K562 (cell line): ENCODE measurements around the gene RBM20. TPM values are rescaled to one million over a fixed set of nuclear protein-coding genes. Genes with fewer than 3 reads are reported as not detected.

Experiments used
- BMI1 ChIP-seq: fragments of 150-350 bp; IDR thresholded peaks from 2 replicates; pipeline ENCODE4 v1.6.1; 2014; ENCODE audit warnings: low read length
- BRD9 ChIP-seq: fragments of 450-650 bp; IDR thresholded peaks from 2 replicates; pipeline ENCODE4 v1.6.1; 2018; ENCODE audit warnings: low read depth; ENCODE audit not compliant: partially characterized antibody
- CBFA2T3 ChIP-seq: fragments of 450-650 bp; IDR thresholded peaks from 2 replicates; pipeline ENCODE4 v1.6.1; 2017
- CHD4 ChIP-seq: fragments of 200-600 bp; sonication (generic); IDR thresholded peaks from 3 replicates; pipeline ENCODE4 v1.6.1; 2012; ENCODE audit warnings: low read depth, mild to moderate bottlenecking, mixed read lengths, low read length, inconsistent platforms; ENCODE audit not compliant: insufficient read depth, insufficient replicate concordance, poor library complexity, severe bottlenecking
- DPF2 ChIP-seq: fragments of 450-650 bp; IDR thresholded peaks from 2 replicates; pipeline ENCODE4 v1.6.1; 2016
- ELK3 ChIP-seq: fragments of 450-650 bp; formaldehyde crosslinking; IDR thresholded peaks from 2 replicates; pipeline ENCODE4 v1.4.0; 2020; ENCODE audit warnings: mild to moderate bottlenecking
- FOSL1 ChIP-seq: fragments of 200-800 bp; sonication (Bioruptor generic); conservative IDR thresholded peaks from 2 replicates; pipeline ENCODE4 v1.6.1; 2016; ENCODE audit warnings: missing genetic modification characterization, missing compliant biosample characterization
- GATAD2B ChIP-seq: fragments of 450-650 bp; IDR thresholded peaks from 2 replicates; pipeline ENCODE4 v1.6.1; 2017; ENCODE audit warnings: mild to moderate bottlenecking, borderline replicate concordance
- HCFC1 ChIP-seq: IDR thresholded peaks from 2 replicates; pipeline ENCODE4 v1.6.1; 2012; ENCODE audit warnings: low read depth, low read length, improper control_type of control experiment
- ILF3 ChIP-seq: fragments of 450-650 bp; IDR thresholded peaks from 2 replicates; pipeline ENCODE4 v1.6.1; 2018; ENCODE audit warnings: antibody characterized with exemption, mild to moderate bottlenecking, moderate library complexity, borderline replicate concordance
- IRF9 ChIP-seq: fragments of 450-650 bp; IDR thresholded peaks from 2 replicates; pipeline ENCODE4 v1.6.1; 2016; ENCODE audit warnings: missing biosample characterization, missing genetic modification characterization
- LCOR ChIP-seq: sonication (generic); formaldehyde crosslinking; IDR thresholded peaks from 2 replicates; pipeline ENCODE4 v1.8.0; 2022; ENCODE audit warnings: mild to moderate bottlenecking, missing genetic modification reagents
- MTA3 ChIP-seq: fragments of 450-650 bp; formaldehyde crosslinking; IDR thresholded peaks from 2 replicates; pipeline ENCODE4 v1.6.1; 2017; ENCODE audit warnings: mild to moderate bottlenecking, borderline replicate concordance
- NFATC3 ChIP-seq: fragments of 450-650 bp; IDR thresholded peaks from 2 replicates; pipeline ENCODE4 v1.6.1; 2017; ENCODE audit warnings: mild to moderate bottlenecking
- RBM15 ChIP-seq: fragments of 200-400 bp; formaldehyde crosslinking; IDR thresholded peaks from 2 replicates; pipeline ENCODE4 v1.6.1; 2018; ENCODE audit warnings: mild to moderate bottlenecking, low read length, moderate library complexity; ENCODE audit not compliant: insufficient read depth
- RCOR1 ChIP-seq, 2 experiments: IDR thresholded peaks; 2 replicates each; pipeline ENCODE4 v1.6.1; 2012; ENCODE audit warnings: low read depth in 2 of 2, low read length in 2 of 2, borderline replicate concordance in 1 of 2, improper control_type of control experiment in 1 of 2
- SIRT6 ChIP-seq: IDR thresholded peaks from one replicate; pipeline ENCODE4 v1.6.1; 2012; ENCODE audit warnings: low read depth, mild to moderate bottlenecking, control low read depth, inconsistent platforms, low read length, moderate library complexity
- SNRNP70 ChIP-seq: fragments of 200-400 bp; formaldehyde crosslinking; optimal IDR thresholded peaks from 2 replicates; pipeline ENCODE3; 2017; ENCODE audit warnings: low read depth, low read length
- SP2 ChIP-seq: IDR thresholded peaks from 2 replicates; pipeline ENCODE4 v1.6.1; 2011; ENCODE audit warnings: mild to moderate bottlenecking, low read depth, low read length, moderate library complexity; ENCODE audit not compliant: poor library complexity, severe bottlenecking; ENCODE audit errors: extremely low read depth
- TAF7 ChIP-seq: fragments of 450-650 bp; IDR thresholded peaks from 2 replicates; pipeline ENCODE4 v1.6.1; 2016; ENCODE audit warnings: missing genetic modification characterization, missing compliant biosample characterization
- TFAP4 ChIP-seq: sonication (generic); formaldehyde crosslinking; IDR thresholded peaks from 2 replicates; pipeline ENCODE4 v1.8.0; 2022; ENCODE audit warnings: missing genetic modification reagents, mild to moderate bottlenecking, moderate library complexity, borderline replicate concordance
- ZFP30 ChIP-seq: fragments of 250-450 bp; sonication (Bioruptor Pico); IDR thresholded peaks from 2 replicates; pipeline ENCODE4 v1.8.0; 2022; ENCODE audit warnings: moderate library complexity, mild to moderate bottlenecking, inconsistent platforms, borderline replicate concordance
- ZFP91 ChIP-seq: sonication (generic); formaldehyde crosslinking; IDR thresholded peaks from 2 replicates; pipeline ENCODE4 v1.8.0; 2022; ENCODE audit warnings: mild to moderate bottlenecking, missing genetic modification reagents
- ZNF436 ChIP-seq: fragments of 250-450, 450-650 bp; sonication (Bioruptor Pico); formaldehyde crosslinking; IDR thresholded peaks from 2 replicates; pipeline ENCODE4 v1.7.0; 2020; ENCODE audit warnings: mild to moderate bottlenecking
- ZNF444 ChIP-seq: fragments of 250-450 bp; sonication (Bioruptor Pico); IDR thresholded peaks from 2 replicates; pipeline ENCODE4 v1.4.0; 2020; ENCODE audit warnings: mild to moderate bottlenecking, moderate library complexity
- ZNF668 ChIP-seq: fragments of 250-450 bp; sonication (Bioruptor Pico); IDR thresholded peaks from 2 replicates; pipeline ENCODE4 v1.8.0; 2022; ENCODE audit warnings: mild to moderate bottlenecking, inconsistent platforms
- polyA plus RNA-seq, 8 experiments: library from polyadenylated mRNA; depleted of rRNA in 4 of 8; stranded (reverse) in 5 of 8; unstranded in 3 of 8; fragments of >200 nt; fragmentation: Nextera tagmentation in 2 of 8; fragmentation: Illumina TruSeq in 1 of 8; extraction: Ambion mirVana in 2 of 8; extraction: Trizol in 1 of 8; gene quantifications; 2 replicates each; pipeline versions ENCODE4 v1.2.1 to v1.2.3, GENCODE V29; 2011 to 2014; ENCODE audit warnings: inconsistent platforms in 1 of 8, missing spikeins in 1 of 8
- total RNA-seq, 7 experiments: library from RNA; depleted of rRNA in 6 of 7; stranded (reverse); fragments of >200 nt in 6 of 7; fragmentation: Illumina TruSeq in 2 of 7; extraction: Trizol in 2 of 7; gene quantifications; 2 replicates each; pipeline versions ENCODE4 v1.2.1 to v1.2.3, GENCODE V29; 2011 to 2021; ENCODE audit warnings: low replicate concordance in 1 of 7

Gene RBM20
- total and polyA plus RNA-seq, 9 of the 15 experiments (the other 6 are each of a cell fraction or from before 2014, with no cell fraction given), result 0.63 to 5.7 (median 3.2) TPM

GRCh38 chr10:110885932-110886674 is 242.0 kb downstream of the RBM20 start (continued):
- TF ChIP-seq NFATC3, result no peak
- peak; percentile 53 for TF ChIP-seq BRD9
- TF ChIP-seq ZFP30, result no peak
- TF ChIP-seq ZNF668 (CRISPR knock-in tag), result no peak
- no peak for TF ChIP-seq IRF9 (tag)
- no peak for TF ChIP-seq CHD4
- no peak for TF ChIP-seq BMI1
- no peak for TF ChIP-seq HCFC1
- no peak for TF ChIP-seq ZFP91
- no peak for TF ChIP-seq RBM15
- TF ChIP-seq ELK3 (CRISPR knock-in tag), result no peak
- no peak for TF ChIP-seq ZNF444
- TF ChIP-seq GATAD2B, result no peak
- 0 out of 2 replicates have a peak, but pooled peaks have one; percentile 21 for TF ChIP-seq FOSL1 (tag)
- TF ChIP-seq RCOR1 (IDR thresholded peaks at IDR 0.05; ENCODE audit: borderline replicate concordance in 1 of 2, low read depth in 2 of 2, low read length in 2 of 2), result peak in 1 of 2 experiments; percentile 75; a peak in 1 of 4 replicates
- TF ChIP-seq DPF2, result peak; percentile 50
- TF ChIP-seq ZNF436, result no peak
- TF ChIP-seq ILF3, result no peak
- no peak for TF ChIP-seq TFAP4 (CRISPR knock-in tag)
- no peak for TF ChIP-seq MTA3
- TF ChIP-seq TAF7, result no peak
- TF ChIP-seq CBFA2T3, result peak; percentile 41; the same call in 1 of the 2 replicates
- TF ChIP-seq SP2, result no peak
- no peak for TF ChIP-seq SIRT6
- no peak for TF ChIP-seq LCOR
- TF ChIP-seq SNRNP70, result no peak
